Natural killer cell (primary cell): ENCODE results near the gene PLEKHH1. TPM values are rescaled to one million over a fixed set of nuclear protein-coding genes. Genes with fewer than 3 reads are reported as not detected.

Experiments
- ATAC-seq, 3 donors: fragments of 150-1000 bp in 2 of 3; fragments of 200-7000 bp in 1 of 3; cut with Tn5 transposase; 1 replicate in 1 of 3; 2 replicates in 2 of 3; pipeline ENCODE4 v1.10.0; 2021; ENCODE audit warnings: mild to moderate bottlenecking in 2 of 3, moderate library complexity in 2 of 3
- DNase-seq, 2 donors: peaks; one replicate each; pipeline versions ENCODE4 v3.0.0 to v3.0.0-alpha.2; 2013 to 2021; ENCODE audit warnings: mixed read lengths in 1 of 2
- H3K27ac ChIP-seq: one replicate; pipeline ENCODE4 v1.5.1; 2013; ENCODE audit warnings: mild to moderate bottlenecking, low read length
- H3K27me3 ChIP-seq: one replicate; pipeline ENCODE4 v1.6.1; 2013; ENCODE audit warnings: low read length; ENCODE audit not compliant: control insufficient read depth, insufficient read depth
- H3K36me3 ChIP-seq: one replicate; pipeline ENCODE4 v1.6.1; 2013; ENCODE audit warnings: low read length; ENCODE audit not compliant: control insufficient read depth, insufficient read depth
- H3K4me1 ChIP-seq: one replicate; pipeline ENCODE4 v1.6.1; 2013; ENCODE audit warnings: low read length; ENCODE audit not compliant: control insufficient read depth, insufficient read depth
- H3K4me3 ChIP-seq: one replicate; pipeline ENCODE4 v1.5.1; 2013; ENCODE audit warnings: low read length
- H3K9me3 ChIP-seq: one replicate; pipeline ENCODE4 v1.6.1; 2013; ENCODE audit warnings: low read length; ENCODE audit not compliant: control insufficient read depth, insufficient read depth
- H3K27ac Mint-ChIP-seq, 2 donors: one replicate each; pipeline ENCODE4 v1.8.0; 2022; ENCODE audit warnings: mild to moderate bottlenecking in 2 of 2, mixed read lengths in 2 of 2, moderate library complexity in 1 of 2
- H3K27me3 Mint-ChIP-seq, 2 donors: one replicate each; pipeline ENCODE4 v1.8.0; 2022; ENCODE audit warnings: low read depth in 2 of 2, mixed read lengths in 2 of 2
- H3K36me3 Mint-ChIP-seq: one replicate; pipeline ENCODE4 v1.8.0; 2022; ENCODE audit warnings: mixed read lengths
- H3K4me1 Mint-ChIP-seq, 2 donors: one replicate each; pipeline ENCODE4 v1.8.0; 2022; ENCODE audit warnings: mixed read lengths in 2 of 2
- H3K4me3 Mint-ChIP-seq: one replicate; pipeline ENCODE4 v1.8.0; 2022; ENCODE audit warnings: mild to moderate bottlenecking, moderate library complexity, mixed read lengths
- H3K9me3 Mint-ChIP-seq, 2 donors: one replicate each; pipeline ENCODE4 v1.8.0; 2022; ENCODE audit warnings: mixed read lengths in 2 of 2
- CTCF ChIP-seq: fragments of 200-600 bp; IDR thresholded peaks from one replicate; pipeline ENCODE4 v1.8.0; 2022; ENCODE audit warnings: antibody characterized with exemption
- WGBS: methylation state at CpG from one replicate; pipeline ENCODE4 v1.1.7; 2013; ENCODE audit warnings: missing lambda C conversion rate; ENCODE audit not compliant: insufficient coverage; 5-methylcytosine and 5-hydroxymethylcytosine counted together
- intact Hi-C: fragments of 100-400 bp; cut with micrococcal nuclease; formaldehyde crosslinking; loops from one replicate; pipeline ENCODE4 v1.14.2; 2022
- total RNA-seq, 4 donors: library from RNA; stranded (reverse); fragments of 120-200 nt in 1 of 4; gene quantifications; one replicate each; pipeline versions ENCODE4 v1.2.3 to v1.2.4, GENCODE V29; 2013 to 2022

The PLEKHH1 gene
- total RNA-seq, 3 donors from 2014 or later (not counting 1 experiment from before 2014, with no cell fraction given), result not detected

- 56% methylated on average over 5 of the region's 7 CpGs for WGBS
- Mint-ChIP-seq H3K36me3 (no peaks in the 10 kb centered on the region), H3K27ac (no peak overlapping the region), H3K4me1 (peaks cover 11 to 13% of the 10 kb centered on the region in 2 donors), H3K27me3 (peaks cover 0 to 12% of the 10 kb centered on the region in 2 donors), H3K4me3 (no peak overlapping the region), H3K9me3 (no peaks in the 10 kb centered on the region)
- no peak overlapping the region for H3K27ac ChIP-seq
- ATAC-seq, result no peak
- intact Hi-C loops, result no loop called here
- H3K4me1 ChIP-seq, result no peaks in the 10 kb centered on the region
- H3K9me3 ChIP-seq, result no peaks in the 10 kb centered on the region
- H3K36me3 ChIP-seq, result no peaks in the 10 kb centered on the region
- H3K27me3 ChIP-seq, result no peaks in the 10 kb centered on the region
- no peak for TF ChIP-seq CTCF
- no peak overlapping the region for H3K4me3 ChIP-seq
- DNase-seq, result no peak
Observed at GRCh38 chr14:67570453-67570852, 37.4 kb downstream of the PLEKHH1 start.

- Histone ChIP-seq H3K4me3 (no peak overlapping the region), H3K27ac (no peak overlapping the region), H3K9me3 (no peaks in the 10 kb centered on the region), H3K36me3 (no peaks in the 10 kb centered on the region), H3K4me1 (no peaks in the 10 kb centered on the region), H3K27me3 (no peaks in the 10 kb centered on the region)
- H3K27me3 Mint-ChIP-seq, result peaks cover 0 to 12% of the 10 kb centered on the region in 2 donors
- intact Hi-C loops, result loop anchor here (1.0 kb wide), 1 partner anchor 144 kb away; no protein-coding TSS in a partner anchor
- peak; percentile 79 for TF ChIP-seq CTCF
- peak; percentile 68 to 97 (median 91) for ATAC-seq
- peaks cover 11 to 13% of the 10 kb centered on the region in 2 donors for H3K4me1 Mint-ChIP-seq
- peak; percentile 63 to 85 for DNase-seq
- H3K9me3 Mint-ChIP-seq, result no peaks in the 10 kb centered on the region
- H3K36me3 Mint-ChIP-seq, result no peaks in the 10 kb centered on the region
- no peak overlapping the region for H3K4me3 Mint-ChIP-seq
- H3K27ac Mint-ChIP-seq, result no peak overlapping the region
- 52% methylated on average over 14 of the region's 14 CpGs for WGBS
Observed at GRCh38 chr14:67571275-67571990, 38.3 kb downstream of the PLEKHH1 start.

DNA sequence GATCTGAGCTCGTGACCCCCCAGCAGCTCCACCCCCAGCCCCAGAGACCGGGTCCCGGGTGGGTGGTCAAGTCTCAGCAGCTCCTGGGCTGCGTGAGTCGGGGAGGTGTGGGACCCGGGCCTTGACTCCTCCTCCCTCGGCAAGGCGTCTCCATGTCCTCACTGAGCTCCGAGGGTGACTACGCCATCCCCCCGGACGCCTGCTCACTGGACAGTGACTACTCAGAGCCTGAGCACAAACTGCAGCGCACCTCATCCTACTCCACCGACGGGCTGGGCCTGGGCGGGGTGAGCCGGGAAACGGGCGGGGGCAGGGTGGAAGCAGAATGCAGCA, 38.9 kb downstream of the PLEKHH1 start:
- DNase-seq (no peak), ATAC-seq (no peak)
- H3K9me3 Mint-ChIP-seq, result no peaks in the 10 kb centered on the region
- 88% methylated on average over 19 of the region's 19 CpGs for WGBS
- H3K27ac ChIP-seq, result no peak overlapping the region
- no peaks in the 10 kb centered on the region for H3K9me3 ChIP-seq
- no peak overlapping the region for H3K4me3 ChIP-seq
- H3K36me3 ChIP-seq, result no peaks in the 10 kb centered on the region
- no peak overlapping the region for H3K4me3 Mint-ChIP-seq
- TF ChIP-seq CTCF, result no peak
- peaks cover 11 to 13% of the 10 kb centered on the region in 2 donors for H3K4me1 Mint-ChIP-seq
- H3K4me1 ChIP-seq, result no peaks in the 10 kb centered on the region
- intact Hi-C loops, result loop anchor here (1.0 kb wide), 1 partner anchor 145 kb away; no protein-coding TSS in a partner anchor
- no peak overlapping the region for H3K27ac Mint-ChIP-seq
- peaks cover 0 to 12% of the 10 kb centered on the region in 2 donors for H3K27me3 Mint-ChIP-seq
- H3K36me3 Mint-ChIP-seq, result no peaks in the 10 kb centered on the region
- H3K27me3 ChIP-seq, result no peaks in the 10 kb centered on the region

DNA sequence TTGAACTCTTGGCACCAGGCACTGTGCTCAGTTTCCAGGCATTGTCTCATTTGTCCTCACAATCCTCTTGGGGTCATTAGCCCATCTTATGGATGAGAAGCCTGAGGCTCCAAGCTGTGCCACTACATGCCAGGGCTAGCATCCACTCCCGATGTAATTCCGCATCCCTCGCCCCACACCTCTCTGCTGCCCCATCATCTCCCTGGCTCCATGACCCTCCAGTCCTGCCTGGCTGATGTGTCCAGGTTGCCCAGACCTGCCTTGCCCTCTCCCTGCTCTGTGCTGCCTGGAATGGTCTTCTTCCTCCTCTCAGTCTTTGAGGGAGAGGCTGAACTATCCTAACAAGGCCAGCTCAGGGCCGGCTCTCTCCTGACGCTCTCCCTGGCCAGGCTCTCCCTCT, 39.5 kb downstream of the PLEKHH1 start:
- TF ChIP-seq CTCF, result no peak
- Mint-ChIP-seq H3K36me3 (no peaks in the 10 kb centered on the region), H3K27me3 (peaks cover 0 to 10% of the 10 kb centered on the region in 2 donors), H3K27ac (no peak overlapping the region), H3K4me3 (no peak overlapping the region), H3K4me1 (peaks cover 11 to 13% of the 10 kb centered on the region in 2 donors), H3K9me3 (no peaks in the 10 kb centered on the region)
- intact Hi-C loops, result no loop called here
- DNase-seq, result no peak
- Histone ChIP-seq H3K4me3 (no peak overlapping the region), H3K36me3 (no peaks in the 10 kb centered on the region), H3K27me3 (no peaks in the 10 kb centered on the region), H3K27ac (no peak overlapping the region), H3K9me3 (no peaks in the 10 kb centered on the region), H3K4me1 (no peaks in the 10 kb centered on the region)
- no peak for ATAC-seq
- 96% methylated on average over 5 of the region's 5 CpGs for WGBS
